Anterior cingulate cortex (tissue), 58 donors: ENCODE measurements around the gene FGD3.
"Not testable (repeated sequence)": the region's sequence is repeated elsewhere in the genome, so short reads cannot be mapped to it uniquely, and the experiment has no call there.

Source experiments
- DNase-seq, 58 donors: peaks; one replicate each; lab custom pipeline; 2025; lab: John Stamatoyannopoulos, UW

The FGD3 gene

GRCh38 chr9:93004561-93004960 is 57.2 kb downstream of the FGD3 start:
- DNase-seq, result no peak

DNA sequence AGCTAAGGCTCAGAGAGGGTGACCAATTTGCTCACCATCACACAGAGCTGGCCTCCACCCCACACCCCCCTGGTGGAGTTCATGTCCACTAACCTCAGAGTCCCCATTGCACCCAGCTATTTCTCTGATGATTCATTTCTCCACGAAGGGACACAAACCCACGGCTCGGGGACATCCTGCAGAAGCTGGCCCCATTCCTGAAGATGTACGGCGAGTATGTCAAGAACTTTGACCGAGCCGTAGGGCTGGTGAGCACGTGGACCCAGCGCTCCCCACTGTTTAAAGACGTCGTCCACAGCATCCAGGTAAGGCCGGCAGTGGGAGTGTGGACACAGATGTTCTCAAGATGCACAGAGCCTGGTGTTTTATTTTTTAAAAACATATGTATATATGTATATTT is 58.6 kb downstream of the FGD3 start:
- no peak for DNase-seq

DNA sequence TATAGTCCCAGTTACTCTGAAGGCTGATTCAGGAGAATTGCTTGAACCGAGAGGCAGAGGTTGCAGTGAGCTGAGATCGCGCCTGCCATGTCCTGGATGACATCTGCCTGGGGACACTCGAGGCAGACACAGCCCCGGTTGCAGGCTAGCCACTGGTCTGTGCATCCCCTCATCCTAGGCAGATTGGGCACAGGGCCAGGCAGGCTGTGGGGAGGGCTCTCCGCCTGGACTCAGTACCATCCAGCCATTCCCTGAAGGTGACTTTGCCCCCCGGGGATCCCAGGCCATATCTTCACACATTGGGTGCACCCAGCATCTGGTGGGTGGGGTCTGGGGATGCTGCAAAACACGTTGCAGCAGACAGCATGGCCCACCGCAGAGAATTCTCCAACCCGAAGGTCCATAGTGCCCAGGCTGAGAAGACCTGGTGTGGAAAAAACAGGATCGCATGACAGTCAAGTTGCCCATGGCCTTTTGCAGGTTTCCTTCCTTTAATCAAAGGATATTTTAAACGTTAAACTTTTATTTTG is 60.3 kb downstream of the FGD3 start:
- no peak for DNase-seq

DNA sequence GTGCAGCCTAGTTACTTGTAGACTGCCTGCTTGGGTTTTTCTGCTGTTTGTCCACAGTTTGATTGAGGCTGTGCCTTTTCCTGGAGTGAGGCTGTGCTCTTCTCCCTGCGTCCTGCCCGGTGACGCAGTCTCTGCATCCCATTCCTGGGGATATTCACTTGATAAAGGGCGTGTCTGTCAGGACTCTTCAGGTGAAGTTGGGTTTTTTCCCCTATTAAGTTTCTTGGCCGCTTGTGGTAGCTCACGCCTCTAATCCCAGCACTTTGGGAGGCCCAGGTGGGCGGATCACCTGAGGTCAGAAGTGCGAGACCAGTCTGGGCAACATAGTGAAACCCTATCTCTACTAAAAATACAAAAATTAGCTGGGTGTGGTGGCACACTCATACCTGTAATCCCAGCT is 61.1 kb downstream of the FGD3 start:
- no peak for DNase-seq

- DNase-seq, result no peak
Measured at GRCh38 chr9:93009337-93010015, 62.2 kb downstream of the FGD3 start.

DNA sequence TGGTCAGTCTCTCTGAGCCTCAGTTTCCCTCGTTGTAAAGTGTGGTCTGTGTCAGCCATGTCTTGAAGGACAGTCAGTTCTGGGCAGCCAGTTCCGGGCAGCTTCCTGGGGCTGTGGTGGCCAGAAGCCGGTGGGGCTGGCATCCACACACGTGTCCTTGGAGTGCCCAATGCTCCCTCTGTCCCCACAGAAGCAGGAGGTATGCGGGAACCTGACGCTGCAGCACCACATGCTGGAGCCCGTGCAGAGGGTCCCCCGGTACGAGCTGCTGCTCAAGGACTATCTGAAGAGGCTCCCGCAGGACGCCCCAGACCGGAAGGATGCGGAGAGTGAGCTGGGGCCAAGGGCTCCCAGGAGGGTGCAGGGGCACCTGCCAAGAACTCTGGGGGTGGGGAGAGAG is 62.7 kb downstream of the FGD3 start:
- no peak for DNase-seq

- DNase-seq, result no peak
Measured at GRCh38 chr9:93010704-93011103, 63.4 kb downstream of the FGD3 start.

DNA sequence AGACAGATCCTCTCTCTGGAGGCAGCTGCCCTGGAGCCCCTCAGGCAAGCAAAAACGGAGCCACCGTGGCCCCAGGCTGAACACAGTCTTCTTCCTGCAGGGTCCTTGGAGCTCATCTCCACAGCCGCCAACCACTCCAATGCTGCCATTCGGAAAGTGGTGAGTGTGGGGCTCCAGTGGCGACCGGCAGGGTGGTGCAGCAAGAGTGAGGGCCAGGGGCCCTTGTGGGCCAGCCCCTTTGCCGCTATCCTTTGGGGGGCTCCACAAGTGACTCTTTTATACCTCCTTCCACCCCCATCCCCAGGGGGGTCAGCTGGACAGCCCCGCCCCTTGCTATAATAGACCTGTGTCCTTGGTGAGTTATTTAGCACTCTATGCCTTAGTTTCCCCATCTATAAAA is 63.8 kb downstream of the FGD3 start:
- no peak for DNase-seq

- no peak for DNase-seq
Measured at GRCh38 chr9:93012963-93013855, 65.9 kb downstream of the FGD3 start.

- no peak for DNase-seq
Measured at GRCh38 chr9:93013856-93014582, 66.7 kb downstream of the FGD3 start.

DNA sequence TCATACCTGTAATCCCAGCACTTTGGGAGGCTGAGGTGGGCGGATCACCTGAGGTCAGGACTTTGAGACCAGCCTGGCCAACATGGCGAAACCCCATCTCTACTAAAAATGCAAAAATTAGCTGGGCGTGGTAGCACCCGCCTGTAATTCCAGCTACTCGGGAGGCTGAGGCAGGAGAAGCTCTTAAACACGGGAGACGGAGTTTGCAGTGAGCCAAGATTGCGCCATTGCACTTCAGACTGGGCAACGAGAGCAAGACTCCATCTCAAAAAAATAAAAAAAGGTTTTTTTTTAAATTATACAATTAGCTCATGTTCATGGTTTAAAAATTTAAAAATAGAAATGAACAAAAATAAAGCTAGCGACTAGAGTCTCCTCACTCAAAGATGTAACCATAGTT is 67.9 kb downstream of the FGD3 start:
- not testable (repeated sequence) for DNase-seq

- no peak for DNase-seq
Measured at GRCh38 chr9:93017621-93018020, 70.3 kb downstream of the FGD3 start.

- DNase-seq, result no peak
Measured at GRCh38 chr9:93020151-93020550, 72.8 kb downstream of the FGD3 start.

- no peak for DNase-seq
Measured at GRCh38 chr9:93020771-93021670, 73.7 kb downstream of the FGD3 start.

GRCh38 chr9:93022066-93022465 is 74.7 kb downstream of the FGD3 start:
- DNase-seq, result no peak

GRCh38 chr9:93022721-93023520 is 75.6 kb downstream of the FGD3 start:
- no peak for DNase-seq

- no peak for DNase-seq
Measured at GRCh38 chr9:93023521-93023815, 76.1 kb downstream of the FGD3 start.

DNA sequence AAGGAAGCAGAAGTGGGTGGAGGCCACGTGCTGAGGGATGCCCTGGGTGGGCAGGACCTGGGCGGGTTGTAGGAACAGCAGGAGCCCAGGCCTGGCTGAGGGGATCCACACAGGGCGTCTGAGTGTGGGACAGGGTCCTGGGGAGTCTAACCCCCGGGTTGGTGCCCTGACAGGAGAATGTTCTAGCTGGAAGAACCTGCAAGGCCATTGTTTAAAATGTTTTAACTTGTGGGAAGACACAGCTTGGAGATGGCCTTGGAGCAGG is 77.3 kb downstream of the FGD3 start:
- DNase-seq, result no peak

DNA sequence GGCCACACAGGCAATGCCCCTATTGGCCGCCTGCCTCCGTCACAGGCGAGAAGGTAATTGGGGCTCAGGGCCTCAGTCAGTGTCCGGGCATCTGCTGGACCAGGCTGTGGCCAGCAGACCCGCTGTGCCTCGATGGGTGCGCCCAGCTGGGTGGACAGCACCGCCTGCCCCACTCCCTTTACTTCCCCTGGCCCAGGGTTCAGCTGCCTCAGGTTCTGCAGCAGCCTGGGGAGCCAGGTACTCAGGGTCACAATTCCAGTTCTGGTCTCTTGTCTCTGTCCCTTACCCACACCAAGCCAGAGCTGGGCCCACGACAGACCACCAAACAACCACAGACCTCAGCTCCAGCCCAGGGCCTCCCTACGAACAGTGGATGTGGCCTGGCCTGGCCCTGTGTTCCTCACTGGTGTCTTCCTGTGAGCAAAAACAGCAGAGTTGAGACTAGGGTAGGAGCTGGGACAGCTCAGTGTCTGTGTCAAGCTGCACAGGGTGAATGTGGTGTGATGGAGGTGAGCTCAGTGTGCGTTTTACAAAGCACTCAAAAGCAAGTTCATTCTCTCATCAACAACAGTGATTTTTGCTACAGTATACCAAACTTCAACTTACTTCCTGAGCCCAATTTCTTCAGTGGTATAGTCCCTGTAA is 77.8 kb downstream of the FGD3 start:
- no peak for DNase-seq
